HEK293T (cell line): ENCODE results near the gene RNF207.

Experiments used
- ELF4 ChIP-seq: fragments of 450-650 bp; IDR thresholded peaks from 2 replicates; pipeline ENCODE4 v1.6.1; 2017; ENCODE audit warnings: antibody characterized with exemption
- FOXM1 ChIP-seq: fragments of 450-650 bp; IDR thresholded peaks from 2 replicates; pipeline ENCODE4 v1.6.1; 2017; ENCODE audit warnings: mild to moderate bottlenecking, borderline replicate concordance
- HDGF ChIP-seq: fragments of 450-650 bp; IDR thresholded peaks from 2 replicates; pipeline ENCODE4 v1.6.1; 2017; ENCODE audit warnings: antibody characterized with exemption, borderline replicate concordance
- NFRKB ChIP-seq: fragments of 450-650 bp; IDR thresholded peaks from 2 replicates; pipeline ENCODE4 v1.6.1; 2016; ENCODE audit warnings: mild to moderate bottlenecking, moderate library complexity
- SUZ12 ChIP-seq: fragments of 450-650 bp; IDR thresholded peaks from 2 replicates; pipeline ENCODE4 v1.6.1; 2016; ENCODE audit warnings: mild to moderate bottlenecking

DNA sequence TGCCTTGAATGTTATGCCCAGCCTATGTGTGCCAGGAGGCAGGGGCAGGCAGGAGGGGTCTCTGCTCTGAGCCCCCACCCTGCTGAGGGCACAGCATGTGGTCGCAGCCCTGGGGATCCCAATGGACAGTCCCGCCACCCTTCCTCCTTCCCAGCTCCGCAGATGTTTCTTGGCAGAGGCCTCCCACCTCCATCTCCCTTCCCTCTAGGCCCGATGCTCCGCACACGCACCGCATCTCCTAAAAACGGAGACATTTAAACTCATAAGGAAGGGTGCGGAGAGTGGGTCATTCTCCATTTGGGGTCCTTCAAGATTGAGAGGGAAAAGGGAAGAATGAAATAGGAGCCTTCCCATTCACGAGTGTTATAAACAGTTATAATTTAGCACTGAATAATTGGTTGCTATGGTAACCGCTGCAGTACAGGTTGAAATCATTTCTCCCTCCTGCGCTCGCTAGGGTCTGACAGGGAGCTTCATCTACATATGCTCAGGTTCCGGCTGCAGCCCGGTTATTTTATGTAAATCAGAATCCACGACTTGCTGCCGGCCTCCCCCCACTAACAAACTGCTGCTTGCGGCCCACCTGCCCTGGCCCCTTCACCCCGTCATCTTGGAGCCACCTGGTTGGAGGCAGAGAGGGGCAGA is 41.8 kb upstream of the RNF207 start:
- no peak for TF ChIP-seq SUZ12
- TF ChIP-seq HDGF = no peak
- no peak for TF ChIP-seq NFRKB
- TF ChIP-seq FOXM1 = no peak
- no peak for TF ChIP-seq ELF4
